ENCODE results near the gene MAPKAP1. TPM values are rescaled to one million over a fixed set of nuclear protein-coding genes. Genes with fewer than 3 reads are reported as not detected.

The MAPKAP1 gene
- total and polyA plus RNA-seq, 9 of the 15 experiments (the other 6 are each of a cell fraction or from before 2014, with no cell fraction given), result 2.6 to 82.1 (median 61.1) TPM

- TF ChIP-seq RBM39 (optimal IDR thresholded peaks at IDR 0.05; ENCODE audit: low read depth, low read length) (no peak), ZNF239 (CRISPR knock-in tag; IDR thresholded peaks at IDR 0.05) (no peak), PRMT5 (CRISPR knock-in tag; IDR thresholded peaks at IDR 0.05) (no peak), MBD2 (IDR thresholded peaks at IDR 0.05; ENCODE audit: borderline replicate concordance, low read depth) (peak; percentile 19; the same call in 1 of the 2 replicates), ZNF23 (CRISPR knock-in tag; IDR thresholded peaks at IDR 0.05) (no peak), RFX5 (IDR thresholded peaks at IDR 0.05; ENCODE audit: low read depth, low read length) (no peak), TCF7 (IDR thresholded peaks at IDR 0.05; ENCODE audit: borderline replicate concordance) (peak; percentile 39; the same call in 1 of the 2 replicates), ZBTB5 (IDR thresholded peaks at IDR 0.05) (no peak), TFAM (CRISPR knock-in tag; conservative IDR thresholded peaks at IDR 0.05) (no peak), EWSR1 (IDR thresholded peaks at IDR 0.05; ENCODE audit: borderline replicate concordance, low read depth, partially characterized antibody) (no peak), ZNF431 (CRISPR knock-in tag; IDR thresholded peaks at IDR 0.05) (no peak), EP400 (IDR thresholded peaks at IDR 0.05) (no peak), NFIX (CRISPR knock-in tag; IDR thresholded peaks at IDR 0.05; ENCODE audit: low read depth) (no peak), ZNF436 (CRISPR knock-in tag; IDR thresholded peaks at IDR 0.05) (no peak)
- TF ChIP-seq, protein P1, sequence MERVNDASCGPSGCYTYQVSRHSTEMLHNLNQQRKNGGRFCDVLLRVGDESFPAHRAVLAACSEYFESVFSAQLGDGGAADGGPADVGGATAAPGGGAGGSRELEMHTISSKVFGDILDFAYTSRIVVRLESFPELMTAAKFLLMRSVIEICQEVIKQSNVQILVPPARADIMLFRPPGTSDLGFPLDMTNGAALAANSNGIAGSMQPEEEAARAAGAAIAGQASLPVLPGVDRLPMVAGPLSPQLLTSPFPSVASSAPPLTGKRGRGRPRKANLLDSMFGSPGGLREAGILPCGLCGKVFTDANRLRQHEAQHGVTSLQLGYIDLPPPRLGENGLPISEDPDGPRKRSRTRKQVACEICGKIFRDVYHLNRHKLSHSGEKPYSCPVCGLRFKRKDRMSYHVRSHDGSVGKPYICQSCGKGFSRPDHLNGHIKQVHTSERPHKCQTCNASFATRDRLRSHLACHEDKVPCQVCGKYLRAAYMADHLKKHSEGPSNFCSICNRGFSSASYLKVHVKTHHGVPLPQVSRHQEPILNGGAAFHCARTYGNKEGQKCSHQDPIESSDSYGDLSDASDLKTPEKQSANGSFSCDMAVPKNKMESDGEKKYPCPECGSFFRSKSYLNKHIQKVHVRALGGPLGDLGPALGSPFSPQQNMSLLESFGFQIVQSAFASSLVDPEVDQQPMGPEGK (CRISPR knock-in tag; IDR thresholded peaks at IDR 0.05; ENCODE audit: borderline replicate concordance), result no peak
Measured at GRCh38 chr9:125477089-125477544, 229.9 kb downstream of the MAPKAP1 start (continued).

Data from K562 (cell line).